ENCODE data around the gene HLA-DQA1. TPM values are rescaled to one million over a fixed set of nuclear protein-coding genes. Genes with fewer than 3 reads are reported as not detected.

HLA-DQA1 gene
- total and polyA plus RNA-seq, 2 donors from 2014 or later = 29.6 to 63.5 TPM

- no peak for FAIRE-seq
Measured at GRCh38 chr6:32679492-32679891, 42.3 kb downstream of the HLA-DQA1 start.

GRCh38 chr6:32680055-32680454 lies 42.8 kb downstream of the HLA-DQA1 start:
- FAIRE-seq = no peak
- Histone ChIP-seq H3K9me3 (ENCODE audit: control insufficient read depth in 2 of 3, insufficient read depth in 1 of 3, low read length in 3 of 3) (peaks cover 0 to 2% (median 0%) of the 10 kb centered on the region in 3 donors), H3K9ac (ENCODE audit: low read length in 3 of 3) (no peak overlapping the region), H3K4me3 (ENCODE audit: low read length in 3 of 3) (no peak overlapping the region), H3K27ac (ENCODE audit: low read depth in 2 of 2, low read length in 2 of 2) (no peak overlapping the region), H3K36me3 (ENCODE audit: control insufficient read depth in 2 of 3, insufficient read depth in 3 of 3, low read length in 3 of 3) (no peaks in the 10 kb centered on the region), H3K27me3 (ENCODE audit: control insufficient read depth, insufficient read depth, low read length) (no peaks in the 10 kb centered on the region), H3K4me1 (ENCODE audit: control insufficient read depth in 2 of 3, insufficient read depth in 2 of 3, low read depth in 1 of 3, low read length in 3 of 3) (no peaks in the 10 kb centered on the region)
- no peak for TF ChIP-seq CTCF (IDR thresholded peaks at IDR 0.05; ENCODE audit: borderline replicate concordance, extremely low read depth, insufficient read depth)
- no peak for DNase-seq
- intact Hi-C loops (cut with DNase I) = no loop called here

More at GRCh38 chr6:32679492-32679891, 42.3 kb downstream of the HLA-DQA1 start:
- Histone ChIP-seq H3K4me3 (ENCODE audit: low read length in 3 of 3) (no peak overlapping the region), H3K36me3 (ENCODE audit: control insufficient read depth in 2 of 3, insufficient read depth in 3 of 3, low read length in 3 of 3) (no peaks in the 10 kb centered on the region), H3K4me1 (ENCODE audit: control insufficient read depth in 2 of 3, insufficient read depth in 2 of 3, low read depth in 1 of 3, low read length in 3 of 3) (no peaks in the 10 kb centered on the region), H3K9me3 (ENCODE audit: control insufficient read depth in 2 of 3, insufficient read depth in 1 of 3, low read length in 3 of 3) (peaks cover 0 to 2% (median 0%) of the 10 kb centered on the region in 3 donors), H3K9ac (ENCODE audit: low read length in 3 of 3) (no peak overlapping the region), H3K27me3 (ENCODE audit: control insufficient read depth, insufficient read depth, low read length) (no peaks in the 10 kb centered on the region), H3K27ac (ENCODE audit: low read depth in 2 of 2, low read length in 2 of 2) (no peak overlapping the region)
- DNase-seq = no peak
- intact Hi-C loops (cut with DNase I) = no loop called here
- no peak for TF ChIP-seq CTCF (IDR thresholded peaks at IDR 0.05; ENCODE audit: borderline replicate concordance, extremely low read depth, insufficient read depth)

- no peak overlapping the region for H3K4me3 ChIP-seq (ENCODE audit: low read length in 3 of 3)
- DNase-seq (no peak), FAIRE-seq (no peak)
- H3K9ac ChIP-seq (ENCODE audit: low read length in 3 of 3) = no peak overlapping the region
- H3K4me1 ChIP-seq (ENCODE audit: control insufficient read depth in 2 of 3, insufficient read depth in 2 of 3, low read depth in 1 of 3, low read length in 3 of 3) = no peaks in the 10 kb centered on the region
- intact Hi-C loops (cut with DNase I) = no loop called here
- no peak for TF ChIP-seq CTCF (IDR thresholded peaks at IDR 0.05; ENCODE audit: borderline replicate concordance, extremely low read depth, insufficient read depth)
- no peak overlapping the region for H3K27ac ChIP-seq (ENCODE audit: low read depth in 2 of 2, low read length in 2 of 2)
- H3K27me3 ChIP-seq (ENCODE audit: control insufficient read depth, insufficient read depth, low read length) = no peaks in the 10 kb centered on the region
- peaks cover 0 to 2% (median 0%) of the 10 kb centered on the region in 3 donors for H3K9me3 ChIP-seq (ENCODE audit: control insufficient read depth in 2 of 3, insufficient read depth in 1 of 3, low read length in 3 of 3)
- no peaks in the 10 kb centered on the region for H3K36me3 ChIP-seq (ENCODE audit: control insufficient read depth in 2 of 3, insufficient read depth in 3 of 3, low read length in 3 of 3)
Measured at GRCh38 chr6:32684246-32684645, 47.0 kb downstream of the HLA-DQA1 start.

- Histone ChIP-seq H3K36me3 (ENCODE audit: control insufficient read depth in 2 of 3, insufficient read depth in 3 of 3, low read length in 3 of 3) (no peaks in the 10 kb centered on the region), H3K4me1 (ENCODE audit: control insufficient read depth in 2 of 3, insufficient read depth in 2 of 3, low read depth in 1 of 3, low read length in 3 of 3) (no peaks in the 10 kb centered on the region), H3K4me3 (ENCODE audit: low read length in 3 of 3) (no peak overlapping the region), H3K9me3 (ENCODE audit: control insufficient read depth in 2 of 3, insufficient read depth in 1 of 3, low read length in 3 of 3) (no peaks in the 10 kb centered on the region), H3K27me3 (ENCODE audit: control insufficient read depth, insufficient read depth, low read length) (no peaks in the 10 kb centered on the region), H3K27ac (ENCODE audit: low read depth in 2 of 2, low read length in 2 of 2) (no peak overlapping the region), H3K9ac (ENCODE audit: low read length in 3 of 3) (no peak overlapping the region)
- intact Hi-C loops (cut with DNase I) = no loop called here
- no peak for TF ChIP-seq CTCF (IDR thresholded peaks at IDR 0.05; ENCODE audit: borderline replicate concordance, extremely low read depth, insufficient read depth)
- DNase-seq = peak in 1 of 5 donors; percentile 17
- FAIRE-seq = no peak
Measured at GRCh38 chr6:32685603-32686002, 48.4 kb downstream of the HLA-DQA1 start.

All from kidney (tissue), 14 donors.